ENCODE data around the gene SARNP.

The SARNP gene

GRCh38 chr12:55732288-55732687, 85.2 kb downstream of the SARNP start:
- Histone ChIP-seq H3K27ac (ENCODE audit: low read length) (no peak overlapping the region), H3K4me3 (ENCODE audit: low read length) (no peak overlapping the region), H4K20me1 (ENCODE audit: insufficient read depth, low read length) (no peaks in the 10 kb centered on the region), H2AFZ (ENCODE audit: low read depth, low read length) (no peak overlapping the region), H3K9me3 (ENCODE audit: insufficient read depth, low read length) (no peaks in the 10 kb centered on the region), H3K36me3 (replicated peaks; ENCODE audit: low read depth, low read length) (no peaks in the 10 kb centered on the region), H3K4me2 (ENCODE audit: low read length) (no peak overlapping the region), H3K9ac (ENCODE audit: low read length) (no peak overlapping the region), H3K27me3 (ENCODE audit: low read depth, low read length) (no peaks in the 10 kb centered on the region), H3K4me1 (ENCODE audit: low read length) (peaks cover 14% of the 10 kb centered on the region), H3K79me2 (ENCODE audit: low read length) (peaks cover 10% of the 10 kb centered on the region)
- no peak for TF ChIP-seq EZH2phosphoT487 (IDR thresholded peaks at IDR 0.05; ENCODE audit: low read depth)
- no peak for TF ChIP-seq CTCF (IDR thresholded peaks at IDR 0.05; ENCODE audit: low read depth, low read length)

GRCh38 chr12:55729819-55730818, 87.4 kb downstream of the SARNP start:
- Histone ChIP-seq H3K4me2 (ENCODE audit: low read length) (peak overlapping the region; percentile 93), H3K27me3 (ENCODE audit: low read depth, low read length) (no peaks in the 10 kb centered on the region), H3K9ac (ENCODE audit: low read length) (peak overlapping the region; percentile 88), H3K36me3 (replicated peaks; ENCODE audit: low read depth, low read length) (no peaks in the 10 kb centered on the region), H3K9me3 (ENCODE audit: insufficient read depth, low read length) (no peaks in the 10 kb centered on the region), H3K79me2 (ENCODE audit: low read length) (peaks cover 13% of the 10 kb centered on the region), H3K4me1 (ENCODE audit: low read length) (peaks cover 15% of the 10 kb centered on the region), H2AFZ (ENCODE audit: low read depth, low read length) (no peak overlapping the region; the same call in 1 of the 2 replicates), H3K27ac (ENCODE audit: low read length) (no peak overlapping the region), H4K20me1 (ENCODE audit: insufficient read depth, low read length) (no peaks in the 10 kb centered on the region), H3K4me3 (ENCODE audit: low read length) (peak overlapping the region; percentile 87)
- TF ChIP-seq EZH2phosphoT487 (IDR thresholded peaks at IDR 0.05; ENCODE audit: low read depth), result no peak
- peak; percentile 7; the same call in 1 of the 2 replicates for TF ChIP-seq CTCF (IDR thresholded peaks at IDR 0.05; ENCODE audit: low read depth, low read length)

GRCh38 chr12:55728939-55729818, 88.3 kb downstream of the SARNP start, which contains the start of gene CD63:
TSS of gene CD63 (minus strand) at chr12:55729009. CDS start at chr12:55728341, 668 bp downstream.
- H3K9me3 ChIP-seq (ENCODE audit: insufficient read depth, low read length), result no peaks in the 10 kb centered on the region
- peak within 1 kb of the TSS; percentile 88 for H3K9ac ChIP-seq (ENCODE audit: low read length)
- H2AFZ ChIP-seq (ENCODE audit: low read depth, low read length), result peak within 1 kb of the TSS; percentile 56
- peaks cover 13% of the 10 kb centered on the region for H3K79me2 ChIP-seq (ENCODE audit: low read length)
- peak within 1 kb of the TSS; percentile 24; the same call in 1 of the 2 replicates for H3K27ac ChIP-seq (ENCODE audit: low read length)
- H3K4me3 ChIP-seq (ENCODE audit: low read length), result peak within 1 kb of the TSS; percentile 87
- peaks cover 3% of the 10 kb centered on the region for H3K36me3 ChIP-seq (replicated peaks; ENCODE audit: low read depth, low read length)
- peaks cover 15% of the 10 kb centered on the region for H3K4me1 ChIP-seq (ENCODE audit: low read length)
- no peaks in the 10 kb centered on the region for H3K27me3 ChIP-seq (ENCODE audit: low read depth, low read length)
- H4K20me1 ChIP-seq (ENCODE audit: insufficient read depth, low read length), result no peaks in the 10 kb centered on the region
- no peak for TF ChIP-seq CTCF (IDR thresholded peaks at IDR 0.05; ENCODE audit: low read depth, low read length)
- no peak for TF ChIP-seq EZH2phosphoT487 (IDR thresholded peaks at IDR 0.05; ENCODE audit: low read depth)
- peak within 1 kb of the TSS; percentile 93 for H3K4me2 ChIP-seq (ENCODE audit: low read length)
